Activated CD8-positive, alpha-beta memory T cell treated with anti-CD3 and anti-CD28 coated beads, Interleukin-2, amount 50 U/mL, for 4 hours (primary cell): Measurements from ENCODE around the gene S1PR1.

Experiments used
- DNase-seq: peaks from one replicate; pipeline ENCODE4 v3.0.0-alpha.2; 2020

Gene S1PR1

DNA sequence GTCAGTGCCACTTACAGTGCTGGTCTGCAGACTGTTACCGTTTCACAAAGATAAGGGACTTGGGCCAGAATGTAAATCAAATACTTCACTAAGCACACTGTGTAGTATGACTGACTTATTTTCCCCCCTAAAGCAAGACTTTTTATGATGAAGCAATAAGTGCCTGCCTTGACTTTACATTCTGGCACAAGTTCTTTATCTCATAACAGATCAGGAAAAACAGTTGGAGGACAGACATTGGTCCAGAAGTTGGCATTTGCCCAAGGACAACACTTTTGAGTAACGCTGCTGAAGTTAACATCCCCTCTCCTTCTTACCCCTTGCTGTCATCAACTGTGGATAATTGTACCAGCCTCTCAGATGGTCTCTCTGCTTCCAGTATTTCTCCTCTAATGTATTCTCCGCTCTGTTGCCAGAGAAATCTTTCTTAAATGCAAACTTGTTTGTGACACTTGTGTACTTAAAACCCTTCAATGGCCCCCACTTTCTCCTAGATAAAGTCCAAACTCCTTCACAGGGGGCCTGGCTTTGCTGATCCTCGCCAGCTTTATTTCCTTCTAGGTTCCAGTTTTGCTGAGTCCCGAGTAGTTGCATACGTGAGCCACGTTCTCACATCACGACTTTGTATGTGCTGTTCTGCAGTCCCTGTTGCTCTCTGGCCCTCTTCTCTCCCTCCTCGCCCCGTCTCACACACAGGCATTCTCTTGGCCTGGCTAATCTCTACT is 45.7 kb downstream of the S1PR1 start:
- no peak for DNase-seq

DNA sequence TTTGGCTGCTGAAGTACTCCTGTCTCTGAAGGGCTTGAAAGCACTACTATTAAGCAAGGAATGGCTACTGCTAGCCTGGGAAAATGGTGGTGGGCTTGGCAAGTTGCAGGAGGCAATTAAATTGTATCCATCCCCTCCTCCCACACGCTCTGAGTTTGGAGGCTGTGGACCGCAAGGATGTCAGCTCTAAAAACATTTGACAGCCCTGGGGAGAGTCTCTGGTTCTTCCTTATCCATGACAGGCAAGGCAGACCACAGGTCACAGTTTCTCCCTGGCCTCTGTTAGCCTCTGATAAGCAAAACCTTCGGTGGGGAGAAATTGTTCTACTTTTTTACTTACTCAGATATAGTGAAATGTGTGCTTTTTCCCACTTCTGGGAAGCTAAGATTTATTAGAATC is 46.6 kb downstream of the S1PR1 start:
- DNase-seq, result no peak

DNA sequence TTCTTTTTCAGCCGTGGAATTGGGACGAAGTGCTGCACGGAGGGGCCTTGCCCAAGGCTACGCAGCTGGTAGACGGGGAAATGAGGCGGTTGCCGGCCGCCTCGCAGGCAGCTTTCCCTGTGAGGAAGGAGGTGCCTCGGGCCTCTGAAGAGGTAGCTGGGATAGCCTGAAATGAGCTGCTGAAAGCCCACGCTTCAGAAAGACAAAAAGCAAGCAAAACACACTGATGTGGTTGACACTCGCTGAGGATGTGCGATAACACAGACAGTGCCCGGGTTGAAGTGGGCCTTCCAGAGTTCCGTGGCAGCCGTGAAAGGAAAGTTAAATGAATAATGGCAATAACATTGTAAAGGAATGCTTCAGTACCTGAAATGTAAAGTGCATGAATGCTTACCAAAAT is 47.2 kb downstream of the S1PR1 start:
- peak; percentile 45 for DNase-seq

DNA sequence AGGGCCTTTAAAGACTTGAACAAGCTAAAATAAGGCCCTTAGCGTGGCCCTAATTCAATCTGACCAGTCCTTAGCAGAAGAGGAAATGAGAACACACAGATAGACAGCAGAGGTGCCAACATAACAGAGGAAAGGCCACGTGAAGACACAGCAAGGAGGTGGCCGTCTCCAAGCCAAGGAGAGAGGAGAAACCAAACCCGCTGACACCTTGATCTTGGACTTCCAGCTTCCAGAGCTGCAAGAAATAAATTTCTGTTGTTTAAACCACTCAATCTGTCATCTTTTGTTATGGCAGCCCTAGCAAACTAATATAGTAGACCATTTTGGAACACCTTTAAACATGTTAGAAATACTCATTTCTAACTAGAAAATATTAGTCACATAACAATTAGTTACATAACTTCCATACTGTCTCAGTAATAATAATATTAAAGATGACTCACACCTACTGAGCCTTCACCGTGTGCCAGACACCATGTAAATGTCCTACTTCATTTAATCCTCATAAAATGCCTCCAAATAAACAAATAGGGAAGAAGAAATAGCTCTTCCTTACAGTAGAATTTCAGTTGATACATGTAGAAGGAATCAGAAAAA is 47.9 kb downstream of the S1PR1 start:
- DNase-seq, result no peak

DNA sequence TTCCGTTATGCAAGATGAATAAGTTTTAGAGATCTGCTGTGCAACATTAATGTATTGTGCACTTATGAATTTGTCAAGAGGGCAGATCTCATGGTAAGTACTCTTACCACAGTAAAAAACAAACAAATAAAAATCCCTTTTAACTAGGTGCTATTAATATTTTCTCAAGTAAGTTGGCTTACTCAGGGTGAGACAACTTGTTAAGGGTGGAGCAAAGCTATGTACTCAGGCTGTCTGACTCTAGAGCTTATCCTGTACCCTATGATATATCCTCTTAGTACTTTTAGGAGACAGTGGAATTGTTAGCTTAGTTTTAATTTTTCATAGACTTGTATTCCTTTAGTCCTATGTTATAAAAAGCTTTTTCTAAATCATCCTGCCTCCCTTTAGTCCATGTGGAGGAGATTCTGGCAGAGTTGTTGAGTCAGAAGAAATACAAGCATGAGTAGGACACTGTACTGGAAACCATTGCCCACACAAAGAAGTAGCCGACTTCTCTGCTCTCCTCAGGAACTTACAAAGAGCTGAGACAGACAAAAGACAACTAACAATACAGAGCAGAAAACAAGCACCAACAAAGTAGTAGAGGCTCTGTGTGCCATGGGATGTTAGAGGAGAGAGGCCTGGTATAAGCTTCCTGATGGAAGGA is 49.2 kb downstream of the S1PR1 start:
- DNase-seq, result no peak

DNA sequence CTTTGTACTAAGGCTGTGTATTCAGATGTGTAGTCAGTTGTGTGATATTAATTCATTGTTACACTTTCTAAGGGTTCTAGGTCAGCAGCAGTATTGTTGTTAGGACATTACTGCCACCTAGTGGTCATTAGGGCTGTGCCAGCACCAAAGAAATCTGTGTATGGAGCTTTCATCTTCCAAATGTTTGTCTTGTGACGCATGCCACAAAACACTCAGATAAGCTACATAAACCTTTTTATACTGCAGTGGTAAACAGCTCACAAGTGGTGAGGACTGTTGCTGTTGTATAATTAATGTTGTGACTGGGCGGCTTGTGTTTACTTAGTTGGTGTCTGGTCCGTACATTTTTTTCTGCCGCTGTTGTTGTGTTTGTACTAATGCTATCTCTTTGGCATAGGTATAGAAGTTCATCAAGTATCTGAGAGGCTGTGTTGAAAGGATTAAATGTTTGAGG is 51.7 kb downstream of the S1PR1 start:
- peak; percentile 66 for DNase-seq

DNA sequence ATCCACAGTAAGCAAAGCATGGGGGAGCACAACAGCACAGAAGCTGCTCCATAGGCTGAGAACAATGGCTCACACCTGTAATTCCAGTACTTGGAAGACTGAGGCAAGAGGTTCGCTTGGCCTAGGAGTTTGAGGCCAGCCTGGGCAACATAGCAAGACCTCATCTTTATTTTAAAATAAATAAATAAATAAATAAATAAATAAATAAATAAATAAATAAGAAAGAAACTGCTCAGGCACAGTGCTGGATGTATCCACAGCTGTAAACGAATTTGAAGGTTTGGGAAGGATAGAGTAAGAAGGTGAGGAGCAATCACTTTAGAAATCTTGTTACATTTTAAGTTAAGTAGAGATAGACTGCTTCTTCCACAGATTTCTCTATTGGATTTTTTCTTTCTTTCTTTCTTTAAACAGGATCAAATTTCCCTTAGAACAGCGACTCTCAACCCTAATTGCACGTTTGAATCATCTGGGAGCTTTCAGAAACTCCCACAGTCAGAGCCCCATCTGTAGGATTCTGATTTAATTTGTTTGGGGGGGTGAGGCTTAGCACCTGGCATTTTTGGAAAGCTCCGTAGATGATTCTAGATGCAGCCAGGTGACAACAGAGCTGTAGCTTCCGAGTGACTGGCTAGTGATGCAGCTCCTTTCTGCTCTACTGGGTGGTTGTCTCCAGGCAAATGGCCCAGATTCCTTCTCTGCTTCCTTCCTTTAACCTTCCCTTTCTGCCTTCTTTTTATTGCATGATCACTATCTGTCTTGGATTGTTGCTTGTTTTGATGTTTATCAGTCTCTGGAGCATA is 53.5 kb downstream of the S1PR1 start:
- no peak for DNase-seq
